ENCODE results near the gene F12.

DNA sequence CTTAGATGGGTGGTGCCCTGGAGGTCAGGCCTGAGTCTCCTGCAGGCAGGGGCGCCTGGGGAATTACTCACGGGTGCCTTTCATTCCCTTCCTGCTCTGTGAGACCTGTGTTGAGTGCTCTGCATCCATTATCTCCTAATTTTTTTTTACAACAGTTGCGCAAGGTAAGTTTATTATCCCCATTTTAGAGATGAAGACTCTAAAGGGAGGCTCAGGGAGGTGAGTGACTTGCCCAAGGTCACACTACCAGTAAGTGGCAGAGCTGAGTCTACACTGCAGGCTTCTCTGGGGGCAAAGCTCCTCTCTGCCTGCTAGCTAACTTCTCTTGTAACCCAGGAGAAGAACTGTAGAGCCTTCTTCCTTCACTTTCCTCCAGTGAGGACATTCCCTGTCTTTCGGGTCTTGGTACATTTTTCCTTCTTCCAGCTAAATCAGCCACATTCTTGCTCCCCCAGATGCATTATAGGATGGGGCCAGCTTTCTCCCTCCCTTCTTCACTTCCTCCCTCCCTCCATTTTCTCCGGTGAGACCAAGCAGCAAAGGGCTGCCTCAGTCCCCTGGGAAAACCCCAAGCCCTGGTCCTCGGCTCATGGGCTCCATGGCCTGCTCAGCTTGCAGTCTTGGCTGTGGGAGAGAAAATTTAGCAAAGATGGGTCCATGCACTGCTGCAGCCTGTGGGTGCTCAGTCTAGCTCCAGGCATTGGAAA, 39.0 kb upstream of the F12 start:
- TF ChIP-seq CTCF (IDR thresholded peaks at IDR 0.05) (no peak), JUN (CRISPR knock-in tag; IDR thresholded peaks at IDR 0.05) (no peak), STAT6 (CRISPR knock-in tag; conservative IDR thresholded peaks at IDR 0.05; ENCODE audit: low read depth) (no peak)
- TF ChIP-seq, protein P1, sequence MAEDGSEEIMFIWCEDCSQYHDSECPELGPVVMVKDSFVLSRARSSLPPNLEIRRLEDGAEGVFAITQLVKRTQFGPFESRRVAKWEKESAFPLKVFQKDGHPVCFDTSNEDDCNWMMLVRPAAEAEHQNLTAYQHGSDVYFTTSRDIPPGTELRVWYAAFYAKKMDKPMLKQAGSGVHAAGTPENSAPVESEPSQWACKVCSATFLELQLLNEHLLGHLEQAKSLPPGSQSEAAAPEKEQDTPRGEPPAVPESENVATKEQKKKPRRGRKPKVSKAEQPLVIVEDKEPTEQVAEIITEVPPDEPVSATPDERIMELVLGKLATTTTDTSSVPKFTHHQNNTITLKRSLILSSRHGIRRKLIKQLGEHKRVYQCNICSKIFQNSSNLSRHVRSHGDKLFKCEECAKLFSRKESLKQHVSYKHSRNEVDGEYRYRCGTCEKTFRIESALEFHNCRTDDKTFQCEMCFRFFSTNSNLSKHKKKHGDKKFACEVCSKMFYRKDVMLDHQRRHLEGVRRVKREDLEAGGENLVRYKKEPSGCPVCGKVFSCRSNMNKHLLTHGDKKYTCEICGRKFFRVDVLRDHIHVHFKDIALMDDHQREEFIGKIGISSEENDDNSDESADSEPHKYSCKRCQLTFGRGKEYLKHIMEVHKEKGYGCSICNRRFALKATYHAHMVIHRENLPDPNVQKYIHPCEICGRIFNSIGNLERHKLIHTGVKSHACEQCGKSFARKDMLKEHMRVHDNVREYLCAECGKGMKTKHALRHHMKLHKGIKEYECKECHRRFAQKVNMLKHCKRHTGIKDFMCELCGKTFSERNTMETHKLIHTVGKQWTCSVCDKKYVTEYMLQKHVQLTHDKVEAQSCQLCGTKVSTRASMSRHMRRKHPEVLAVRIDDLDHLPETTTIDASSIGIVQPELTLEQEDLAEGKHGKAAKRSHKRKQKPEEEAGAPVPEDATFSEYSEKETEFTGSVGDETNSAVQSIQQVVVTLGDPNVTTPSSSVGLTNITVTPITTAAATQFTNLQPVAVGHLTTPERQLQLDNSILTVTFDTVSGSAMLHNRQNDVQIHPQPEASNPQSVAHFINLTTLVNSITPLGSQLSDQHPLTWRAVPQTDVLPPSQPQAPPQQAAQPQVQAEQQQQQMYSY (CRISPR knock-in tag; IDR thresholded peaks at IDR 0.05) = no peak

Data from WTC11 (cell line).